ENCODE measurements around the gene TBCE.
A peak's percentile ranks its signal among the peaks of the same experiment; 100 is the strongest.

Gene TBCE

DNA sequence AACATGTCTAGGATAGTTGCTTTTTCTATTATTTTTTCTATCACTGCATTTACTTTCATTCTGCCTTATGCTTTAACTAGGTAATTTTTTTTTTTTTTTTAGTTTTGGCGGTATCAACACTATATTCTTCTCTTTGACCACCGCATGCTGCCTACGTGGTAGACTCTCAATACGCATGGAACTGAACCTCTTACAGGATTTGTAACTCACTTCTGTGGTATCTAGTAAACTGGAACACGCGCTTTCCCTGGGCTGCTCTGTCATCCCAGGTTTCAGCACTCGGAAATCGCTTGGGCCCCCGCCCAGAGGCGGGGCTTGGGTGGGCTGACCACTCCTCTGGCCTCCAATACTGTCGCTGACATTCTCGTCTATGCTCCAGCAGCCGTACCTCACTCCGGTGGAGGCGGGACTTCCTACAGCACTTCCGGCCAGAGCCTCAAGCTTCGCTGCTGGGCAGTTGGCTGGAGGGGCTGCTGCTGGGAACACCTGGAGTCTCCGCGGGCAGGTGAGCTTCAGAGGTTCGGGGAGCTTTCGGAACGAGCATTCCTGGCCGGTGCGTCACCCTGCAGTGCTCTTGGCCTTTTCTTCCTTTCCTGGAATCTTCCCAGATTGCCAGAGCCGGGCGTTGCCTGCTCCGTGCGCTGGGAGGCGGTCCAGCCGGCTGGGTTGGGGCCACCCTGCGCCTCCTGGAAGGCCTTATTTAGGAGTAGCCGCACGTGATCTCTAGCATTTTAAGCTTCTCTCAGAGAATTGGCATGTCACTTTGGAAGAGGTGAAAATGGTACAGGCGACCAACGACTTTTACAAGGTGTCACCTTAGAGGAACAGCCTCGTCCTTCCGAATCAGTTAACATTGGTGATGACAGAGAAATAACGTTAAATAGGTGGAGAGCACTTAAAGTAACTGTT lies at the start of gene TBCE:
Gene TBCE (plus strand): TSS at position 428 of the 909 bp plus-strand sequence. CDS start 12,623 bp downstream, outside the sequence.
- peak; percentile 80 to 89 for DNase-seq (ENCODE audit: low read depth in 2 of 2)

GRCh38 chr1:235319255-235319654 lies 48.0 kb upstream of the TBCE start:
- DNase-seq (ENCODE audit: low read depth in 2 of 2), result no peak

DNA sequence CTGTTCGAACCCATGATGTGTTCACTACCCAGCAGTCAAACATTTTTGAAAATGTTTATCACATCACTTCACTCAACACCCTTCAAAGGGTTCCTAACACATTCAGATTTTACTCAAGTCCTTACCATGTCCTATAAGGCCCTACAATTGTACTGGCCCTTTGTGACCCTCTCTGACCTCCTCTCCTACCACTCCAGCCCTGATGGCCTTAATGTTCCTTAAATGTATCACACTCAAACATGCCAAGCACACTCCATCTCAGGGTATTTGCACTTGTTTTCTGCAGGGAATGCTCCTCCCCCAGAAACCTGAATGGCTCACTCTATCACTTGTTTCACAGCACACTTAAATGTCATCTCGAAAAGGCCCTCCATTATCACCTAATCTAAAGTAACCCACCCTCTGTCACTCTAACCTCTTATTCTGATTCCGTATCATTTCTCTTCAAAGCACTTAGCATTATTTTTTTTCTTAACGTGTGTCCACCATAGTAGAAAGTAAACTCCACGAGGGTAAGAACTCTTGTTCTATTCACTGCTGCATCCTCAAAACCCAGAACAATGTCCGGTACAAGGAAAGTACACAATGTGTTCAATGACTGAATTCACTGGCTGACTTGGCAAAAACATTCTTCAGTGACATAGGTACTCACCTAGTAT lies 46.6 kb upstream of the TBCE start:
- DNase-seq (ENCODE audit: low read depth in 2 of 2), result no peak

GRCh38 chr1:235324296-235324695 lies 42.9 kb upstream of the TBCE start:
- DNase-seq (ENCODE audit: low read depth in 2 of 2), result no peak

GRCh38 chr1:235325139-235325538 lies 42.1 kb upstream of the TBCE start:
- no peak for DNase-seq (ENCODE audit: low read depth in 2 of 2)

DNA sequence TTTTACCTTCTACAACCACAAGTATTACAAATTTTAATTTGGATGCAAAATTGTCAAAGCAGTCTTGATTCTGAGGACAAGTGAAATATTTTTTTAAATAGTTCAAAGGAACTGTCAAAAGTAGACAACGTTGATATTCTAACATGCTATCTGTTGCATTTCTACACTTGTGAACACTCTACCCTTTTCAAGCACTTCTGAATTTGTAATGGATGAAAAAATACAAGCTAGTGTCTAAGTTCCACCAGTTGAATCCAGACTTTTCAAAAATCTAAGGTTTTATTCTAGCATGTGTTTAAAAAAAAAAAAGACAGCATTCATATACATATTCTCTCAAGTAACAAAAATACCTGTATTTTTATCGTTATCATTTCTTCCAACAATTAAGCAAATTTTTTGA lies 41.4 kb upstream of the TBCE start:
- no peak for DNase-seq (ENCODE audit: low read depth in 2 of 2)

- peak; percentile 40 to 49 for DNase-seq (ENCODE audit: low read depth in 2 of 2)
Measured at GRCh38 chr1:235326719-235327558, 40.3 kb upstream of the TBCE start.

GRCh38 chr1:235327559-235328270 lies 39.5 kb upstream of the TBCE start, which contains the start of gene ARID4B:
TSS of gene ARID4B (minus strand) at chr1:235328179. CDS start at chr1:235326919, 1,260 bp downstream.
- DNase-seq (ENCODE audit: low read depth in 2 of 2), result peak in 1 of 2 donors; percentile 46

GRCh38 chr1:235328271-235329138 lies 38.7 kb upstream of the TBCE start, which contains the start of gene GGPS1:
TSS of gene GGPS1 (plus strand) at chr1:235328570. CDS start at chr1:235335265, 6,695 bp downstream.
- DNase-seq (ENCODE audit: low read depth in 2 of 2), result peak; percentile 98 to 99

GRCh38 chr1:235329139-235329902 lies 37.9 kb upstream of the TBCE start:
- peak; percentile 27 to 32 for DNase-seq (ENCODE audit: low read depth in 2 of 2)

DNA sequence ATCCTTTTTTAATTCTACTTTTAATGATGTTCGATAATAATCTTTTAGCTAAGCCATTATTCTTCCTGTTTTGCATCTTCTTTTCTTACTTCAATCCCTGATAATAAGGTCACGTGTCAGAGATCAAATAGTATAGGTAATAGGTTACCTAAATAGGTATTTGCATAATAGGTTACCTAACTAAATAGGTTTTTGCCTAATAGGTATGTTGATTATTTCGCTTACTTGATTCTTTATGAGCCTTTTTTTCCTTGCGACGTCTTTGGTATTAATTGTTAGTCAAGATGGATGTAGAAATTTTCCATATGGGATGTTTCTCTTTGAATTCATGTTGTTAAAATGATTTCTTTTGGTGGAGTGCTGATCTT lies 36.3 kb upstream of the TBCE start:
- no peak for DNase-seq (ENCODE audit: low read depth in 2 of 2)

- DNase-seq (ENCODE audit: low read depth in 2 of 2), result no peak
Measured at GRCh38 chr1:235331401-235331800, 35.8 kb upstream of the TBCE start.

DNA sequence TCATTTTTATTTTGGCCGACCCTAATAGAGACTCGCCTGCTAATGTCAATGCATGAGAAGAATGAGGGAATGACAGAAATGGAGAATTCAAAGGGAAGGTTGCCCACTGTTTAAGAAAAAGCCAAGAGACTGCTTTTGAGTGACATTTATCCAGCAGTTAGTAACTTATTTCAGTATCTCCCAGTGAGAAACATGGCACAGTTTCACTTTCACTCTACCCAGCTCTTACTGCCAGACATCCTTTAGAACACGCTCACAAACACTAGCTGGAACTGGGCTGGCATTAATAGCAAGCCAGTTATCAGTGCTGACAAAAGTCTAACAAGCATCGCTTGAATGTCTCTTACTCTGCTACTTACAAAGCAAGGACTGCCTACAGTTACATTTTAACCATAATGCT lies 30.3 kb upstream of the TBCE start:
- DNase-seq (ENCODE audit: low read depth in 2 of 2), result no peak

GRCh38 chr1:235339746-235340145 lies 27.5 kb upstream of the TBCE start:
- no peak for DNase-seq (ENCODE audit: low read depth in 2 of 2)

GRCh38 chr1:235341334-235341733 lies 25.9 kb upstream of the TBCE start:
- no peak for DNase-seq (ENCODE audit: low read depth in 2 of 2)

DNA sequence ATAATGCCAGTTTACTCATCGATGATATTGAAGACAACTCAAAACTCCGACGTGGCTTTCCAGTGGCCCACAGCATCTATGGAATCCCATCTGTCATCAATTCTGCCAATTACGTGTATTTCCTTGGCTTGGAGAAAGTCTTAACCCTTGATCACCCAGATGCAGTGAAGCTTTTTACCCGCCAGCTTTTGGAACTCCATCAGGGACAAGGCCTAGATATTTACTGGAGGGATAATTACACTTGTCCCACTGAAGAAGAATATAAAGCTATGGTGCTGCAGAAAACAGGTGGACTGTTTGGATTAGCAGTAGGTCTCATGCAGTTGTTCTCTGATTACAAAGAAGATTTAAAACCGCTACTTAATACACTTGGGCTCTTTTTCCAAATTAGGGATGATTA lies 25.2 kb upstream of the TBCE start:
- no peak for DNase-seq (ENCODE audit: low read depth in 2 of 2)

DNA sequence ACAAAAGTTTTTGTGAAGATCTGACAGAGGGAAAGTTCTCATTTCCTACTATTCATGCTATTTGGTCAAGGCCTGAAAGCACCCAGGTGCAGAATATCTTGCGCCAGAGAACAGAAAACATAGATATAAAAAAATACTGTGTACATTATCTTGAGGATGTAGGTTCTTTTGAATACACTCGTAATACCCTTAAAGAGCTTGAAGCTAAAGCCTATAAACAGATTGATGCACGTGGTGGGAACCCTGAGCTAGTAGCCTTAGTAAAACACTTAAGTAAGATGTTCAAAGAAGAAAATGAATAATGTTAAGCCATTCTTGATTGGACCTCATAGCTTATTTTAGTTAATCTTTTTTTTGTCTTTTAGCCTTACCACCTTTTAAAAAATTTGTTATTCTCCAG lies 24.8 kb upstream of the TBCE start:
- DNase-seq (ENCODE audit: low read depth in 2 of 2), result no peak

- no peak for DNase-seq (ENCODE audit: low read depth in 2 of 2)
Measured at GRCh38 chr1:235343726-235344125, 23.5 kb upstream of the TBCE start.

GRCh38 chr1:235351441-235351840 lies 15.8 kb upstream of the TBCE start:
- DNase-seq (ENCODE audit: low read depth in 2 of 2), result no peak

DNA sequence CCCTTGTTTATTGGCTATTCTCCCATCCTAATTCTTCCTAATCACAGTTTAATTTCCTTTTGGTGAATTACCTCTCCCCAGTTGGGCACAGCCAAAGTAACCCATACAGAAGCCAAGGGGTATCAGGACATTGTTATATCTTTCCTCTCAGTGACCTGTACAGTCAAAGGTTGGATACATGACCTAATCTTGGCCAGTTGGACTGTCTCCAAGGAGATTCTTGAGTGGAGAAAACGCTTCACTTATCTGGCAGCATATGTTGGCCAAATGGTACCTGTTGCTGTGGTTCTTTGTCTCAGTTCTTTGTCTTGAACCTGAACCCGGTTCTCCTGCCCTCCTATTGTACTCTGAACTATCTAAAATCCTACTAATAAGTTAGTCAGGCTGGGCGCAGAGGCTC lies 15.3 kb upstream of the TBCE start:
- no peak for DNase-seq (ENCODE audit: low read depth in 2 of 2)

All from stimulated activated CD4-positive, alpha-beta T cell treated with anti-CD3 and anti-CD28 coated beads, Interleukin-4, amount 100 ng/mL, for 48 hours (primary cell).